ENCODE data around the gene SAMD8. TPM values are rescaled to one million over a fixed set of nuclear protein-coding genes. Genes with fewer than 3 reads are reported as not detected.

The SAMD8 gene
- total and polyA plus RNA-seq, 10 of the 15 experiments (the other 5 are each of a cell fraction or from before 2014, with no cell fraction given): 2.8 to 26.0 (median 9.3) TPM

GRCh38 chr10:75187961-75188426, 76.5 kb downstream of the SAMD8 start:
- ChIA-PET RAD21 (ENCODE audit: unreplicated experiment) (interaction anchor here (0.6 to 3.9 kb wide), 9 partner anchors 18 to 437 kb away, joined by 3 to 52 read pairs (median 5); partner anchors contain the start of genes COMTD1 and VDAC2), CTCF (interaction anchor here (0.6 to 7.0 kb wide), 23 partner anchors 8 to 944 kb away, joined by 3 to 207 read pairs (median 5); partner anchors contain the start of genes COMTD1 and VDAC2), POLR2A (interaction anchor here (0.6 to 1.9 kb wide), 9 partner anchors 11 to 1839 kb away, joined by 3 to 6 read pairs (median 4); partner anchors contain the start of genes COMTD1 and VDAC2), SMC1A (ENCODE audit: uncharacterized antibody, unreplicated experiment) (interaction anchor here (0.5 to 2.8 kb wide), 14 partner anchors 9 to 815 kb away, joined by 3 to 21 read pairs (median 4); partner anchors contain the start of genes COMTD1 and VDAC2)
- H3K9ac ChIP-seq (ENCODE audit: control insufficient read depth, insufficient read depth, low read length): no peak overlapping the region
- H3K36me3 ChIP-seq (ENCODE audit: control insufficient read depth in 2 of 2, insufficient read depth in 2 of 2, low read length in 1 of 2): no peaks in the 10 kb centered on the region
- H2AFZ ChIP-seq (ENCODE audit: control insufficient read depth, low read depth, low read length): peak overlapping the region; percentile 48
- H3K4me1 ChIP-seq (ENCODE audit: control insufficient read depth, insufficient read depth, low read length): no peaks in the 10 kb centered on the region
- no peaks in the 10 kb centered on the region for H3K27me3 ChIP-seq (replicated peaks in 1 of 2; ENCODE audit: control insufficient read depth in 2 of 2, insufficient read depth in 2 of 2, low read length in 1 of 2)
- H3K9me3 ChIP-seq (replicated peaks; ENCODE audit: control insufficient read depth, insufficient read depth, low read length): no peaks in the 10 kb centered on the region
- H3K4me2 ChIP-seq (ENCODE audit: control insufficient read depth, insufficient read depth): no peak overlapping the region
- intact Hi-C loops (cut with micrococcal nuclease; ENCODE audit: unreplicated experiment) (loop anchor here (1.0 kb wide), 1 partner anchor 48 kb away; no protein-coding TSS in a partner anchor), in situ Hi-C loops (cut with MboI) (no loop called here)
- BruUV-seq (replicated peaks): no TSS peak
- no peak overlapping the region for H3K27ac ChIP-seq (ENCODE audit: control insufficient read depth, insufficient read depth)
- H3K4me3 ChIP-seq: no peak overlapping the region
- ATAC-seq (peak; percentile 96), DNase-seq (ENCODE audit: low read depth, low spot score) (peak; percentile 20), FAIRE-seq (peak; percentile 90)
- H4K20me1 ChIP-seq (ENCODE audit: control insufficient read depth, insufficient read depth): no peaks in the 10 kb centered on the region
- 55% methylated on average over 3 of the region's 3 CpGs for WGBS (ENCODE audit: insufficient coverage, insufficient replicate concordance, low lambda C conversion rate, missing lambda C conversion rate)
- H3K79me2 ChIP-seq (ENCODE audit: control insufficient read depth, insufficient read depth, low read length): no peaks in the 10 kb centered on the region
- no peak for TF ChIP-seq HCFC1 (IDR thresholded peaks at IDR 0.05; ENCODE audit: low read length)
- no peak for TF ChIP-seq E2F8 (IDR thresholded peaks at IDR 0.05; ENCODE audit: low read depth, partially characterized antibody)
- TF ChIP-seq YY1 (IDR thresholded peaks at IDR 0.05; ENCODE audit: low read depth, low read length): 0 out of 2 replicates have a peak, but pooled peaks have one; percentile 25
- no peak for TF ChIP-seq PKNOX1 (IDR thresholded peaks at IDR 0.05)
- no peak for TF ChIP-seq ZZZ3 (IDR thresholded peaks at IDR 0.05; ENCODE audit: control insufficient read depth, insufficient read length, low read depth)
- TF ChIP-seq ZBTB11 (CRISPR knock-in tag; IDR thresholded peaks at IDR 0.05): no peak
- no peak for TF ChIP-seq SMAD1 (IDR thresholded peaks at IDR 0.05; ENCODE audit: low read depth, partially characterized antibody)
- no peak for TF ChIP-seq ZNF592 (IDR thresholded peaks at IDR 0.05)
- no peak for TF ChIP-seq MEF2B (IDR thresholded peaks at IDR 0.05; ENCODE audit: partially characterized antibody, poor library complexity, severe bottlenecking)
- no peak for TF ChIP-seq DPF2 (IDR thresholded peaks at IDR 0.05)
- TF ChIP-seq CHD1 (IDR thresholded peaks at IDR 0.05; ENCODE audit: low read depth, low read length): no peak
- TF ChIP-seq CREB1 (IDR thresholded peaks at IDR 0.05; ENCODE audit: low read depth): no peak

All from GM12878 (cell line).